ENCODE data around the gene FAU.

FAU gene

DNA sequence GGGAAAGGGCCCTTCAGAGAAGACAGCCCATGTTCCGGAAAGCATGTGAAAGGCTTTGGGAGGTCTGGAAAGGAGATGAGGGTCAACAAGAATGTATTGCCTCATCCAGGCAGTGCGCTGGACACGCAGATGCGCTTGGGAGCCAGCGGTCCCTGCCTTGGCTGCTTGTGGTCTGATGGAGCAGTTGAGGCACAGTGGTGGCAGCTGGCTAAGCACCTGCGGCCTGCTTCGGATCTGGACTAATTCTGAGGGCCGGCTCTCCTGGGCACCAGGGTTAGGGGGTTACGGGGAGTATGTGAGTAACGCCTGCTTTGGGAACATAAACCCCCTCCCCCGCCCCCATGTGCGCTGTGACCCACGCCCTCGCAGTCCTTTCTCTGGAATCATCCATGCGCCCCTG is 14.9 kb downstream of the FAU start:
- no peak for DNase-seq

- DNase-seq = no peak
Observed at GRCh38 chr11:65104628-65105027, 17.3 kb downstream of the FAU start.

GRCh38 chr11:65103476-65103875 is 18.5 kb downstream of the FAU start:
- DNase-seq = no peak

- DNase-seq = no peak
Observed at GRCh38 chr11:65102142-65103095, 19.5 kb downstream of the FAU start.

DNA sequence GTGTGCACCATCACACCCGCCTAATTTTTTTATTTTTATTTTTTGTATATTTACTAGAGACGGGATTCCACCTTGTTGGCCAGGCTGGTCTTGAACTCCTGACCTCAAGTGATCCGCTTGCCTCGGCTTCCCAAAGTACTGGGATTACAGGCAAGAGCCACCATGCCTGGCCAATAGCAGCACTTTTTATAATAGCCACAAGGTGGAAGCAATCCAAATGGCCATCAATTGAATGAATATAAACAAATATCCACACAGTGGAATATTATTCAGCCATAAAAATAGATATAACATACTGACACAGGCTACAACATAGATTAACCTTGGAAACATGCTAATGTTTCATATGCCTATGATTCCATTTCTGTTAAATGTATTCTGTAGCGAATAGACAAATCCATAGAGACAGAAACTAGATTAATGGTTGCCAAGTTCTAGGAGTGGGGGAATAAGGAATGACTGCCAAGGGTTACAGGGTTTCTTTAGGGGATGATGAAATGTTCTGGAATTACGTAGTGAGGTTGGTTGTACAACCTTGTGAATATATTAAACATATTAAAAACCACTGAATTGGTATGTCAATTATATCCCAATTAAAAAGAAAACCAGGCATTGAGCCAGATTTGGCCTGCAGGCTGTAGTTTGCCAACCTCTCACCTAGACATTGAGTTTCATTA is 21.1 kb downstream of the FAU start:
- DNase-seq = no peak

GRCh38 chr11:65096926-65097325 is 25.0 kb downstream of the FAU start:
- no peak for DNase-seq

DNA sequence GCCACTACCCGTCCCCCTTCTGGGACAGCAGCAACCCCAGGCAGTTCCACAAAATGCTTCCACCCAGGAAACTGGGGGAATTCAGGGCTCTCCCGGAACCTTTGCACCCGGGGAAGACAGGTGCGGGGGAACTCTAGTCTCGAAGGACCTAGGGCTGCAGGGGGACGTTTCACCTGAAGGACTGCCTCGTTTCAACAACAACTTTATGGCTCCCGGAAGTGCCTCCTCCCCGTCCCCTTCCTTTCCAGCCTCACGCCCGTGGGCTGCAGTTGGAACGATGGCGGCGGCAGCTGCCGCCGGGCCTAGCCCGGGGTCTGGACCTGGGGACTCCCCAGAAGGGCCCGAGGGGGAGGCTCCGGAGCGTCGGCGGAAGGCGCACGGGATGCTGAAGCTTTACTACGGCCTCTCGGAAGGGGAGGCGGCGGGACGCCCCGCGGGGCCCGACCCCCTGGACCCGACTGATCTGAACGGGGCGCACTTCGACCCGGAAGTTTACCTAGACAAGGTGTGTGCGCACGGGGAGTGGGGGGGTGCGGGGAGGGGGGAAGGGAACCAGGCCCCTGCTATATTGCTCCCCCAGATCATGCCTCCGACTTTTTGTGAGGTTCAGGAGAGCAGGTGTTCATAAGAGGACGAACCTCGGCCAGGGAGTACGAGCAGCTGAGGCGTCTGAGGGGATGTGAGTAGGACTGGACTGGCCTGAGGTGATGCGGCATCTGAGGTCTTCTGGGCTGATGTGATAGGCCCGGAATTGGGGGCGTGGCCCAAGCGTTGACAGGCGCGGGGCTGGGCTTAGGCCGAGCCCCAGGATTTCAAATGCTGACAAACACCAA is 25.7 kb downstream of the FAU start, which contains the start of gene VPS51:
Gene VPS51 (plus strand): TSS at position 241 of the 833 bp plus-strand sequence. CDS start 37 bp downstream, at position 278.
- peak; percentile 68 for DNase-seq

DNA sequence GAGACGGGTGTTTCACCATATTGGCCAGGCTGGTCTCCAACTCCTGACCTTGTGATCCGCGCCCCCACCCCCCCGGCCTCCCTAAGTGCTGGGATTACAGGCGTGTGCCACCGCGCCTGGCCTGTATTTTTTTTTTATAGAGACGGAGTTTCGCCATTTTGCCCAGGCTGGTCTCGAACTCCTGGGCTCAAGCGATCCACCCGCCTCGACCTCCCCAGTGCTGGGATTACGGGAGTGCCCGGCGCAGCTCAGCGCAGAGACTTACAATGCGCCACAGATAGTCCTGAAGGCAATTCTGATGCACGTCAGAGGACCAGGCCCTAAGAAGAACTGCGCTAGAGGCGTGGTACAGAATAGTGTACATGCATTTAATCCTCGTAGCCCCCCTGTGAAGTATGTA is 26.5 kb downstream of the FAU start:
- DNase-seq = no peak

DNA sequence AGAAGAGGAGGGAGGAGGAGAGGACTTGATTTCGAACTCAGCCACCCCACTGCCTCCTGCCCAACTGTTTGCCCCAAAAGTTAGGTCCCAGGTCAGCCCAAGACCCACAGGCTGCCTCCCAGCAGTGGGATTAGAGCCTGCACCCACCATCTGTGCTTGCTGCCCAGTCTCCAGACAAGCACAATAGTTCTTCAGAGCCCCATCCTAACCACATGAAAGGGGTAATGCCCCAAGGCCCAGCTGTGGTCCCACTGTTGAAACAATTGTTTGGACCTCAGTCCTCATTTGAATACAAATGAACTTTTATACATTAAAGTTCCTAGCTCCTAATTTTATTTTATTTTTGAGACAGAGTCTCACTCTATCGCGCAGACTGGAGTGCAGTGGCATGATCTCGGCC is 31.3 kb downstream of the FAU start:
- no peak for DNase-seq

GRCh38 chr11:65089621-65090020 is 32.3 kb downstream of the FAU start:
- DNase-seq = no peak

GRCh38 chr11:65087827-65088226 is 34.1 kb downstream of the FAU start:
- no peak for DNase-seq

GRCh38 chr11:65087216-65087615 is 34.7 kb downstream of the FAU start:
- no peak for DNase-seq

- no peak for DNase-seq
Observed at GRCh38 chr11:65086809-65087208, 35.1 kb downstream of the FAU start.

- DNase-seq = no peak
Observed at GRCh38 chr11:65085446-65085845, 36.5 kb downstream of the FAU start.

DNA sequence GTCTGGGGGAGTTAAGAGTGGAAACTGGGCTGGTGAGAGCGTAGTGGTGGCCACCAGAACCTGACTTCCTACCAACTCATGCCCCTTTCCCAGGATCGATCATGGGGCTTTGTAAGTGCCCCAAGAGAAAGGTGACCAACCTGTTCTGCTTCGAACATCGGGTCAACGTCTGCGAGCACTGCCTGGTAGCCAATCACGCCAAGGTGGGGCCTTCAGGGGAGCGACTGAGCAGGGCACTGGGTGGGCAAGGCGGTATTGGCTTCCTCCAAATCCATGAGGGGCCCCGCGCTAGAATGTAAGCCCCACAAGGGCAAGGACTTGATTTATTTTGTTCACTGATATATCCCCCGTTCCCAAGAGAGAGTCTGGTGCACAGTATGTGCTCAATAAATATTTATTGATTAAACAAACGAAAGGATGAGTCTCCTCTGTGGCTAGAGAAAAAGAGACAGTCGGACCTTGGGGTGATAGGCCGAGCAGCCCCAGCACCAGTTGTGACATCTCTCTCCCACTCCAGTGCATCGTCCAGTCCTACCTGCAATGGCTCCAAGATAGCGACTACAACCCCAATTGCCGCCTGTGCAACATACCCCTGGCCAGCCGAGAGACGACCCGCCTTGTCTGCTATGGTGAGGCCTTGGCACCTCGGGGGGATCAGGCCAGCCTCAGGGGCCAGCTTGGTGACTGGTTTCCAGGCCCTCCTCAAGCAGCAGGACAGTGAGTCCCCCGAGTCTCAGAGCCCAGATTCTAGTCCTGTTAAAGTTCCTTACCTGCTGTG is 37.1 kb downstream of the FAU start:
- DNase-seq = no peak

DNA sequence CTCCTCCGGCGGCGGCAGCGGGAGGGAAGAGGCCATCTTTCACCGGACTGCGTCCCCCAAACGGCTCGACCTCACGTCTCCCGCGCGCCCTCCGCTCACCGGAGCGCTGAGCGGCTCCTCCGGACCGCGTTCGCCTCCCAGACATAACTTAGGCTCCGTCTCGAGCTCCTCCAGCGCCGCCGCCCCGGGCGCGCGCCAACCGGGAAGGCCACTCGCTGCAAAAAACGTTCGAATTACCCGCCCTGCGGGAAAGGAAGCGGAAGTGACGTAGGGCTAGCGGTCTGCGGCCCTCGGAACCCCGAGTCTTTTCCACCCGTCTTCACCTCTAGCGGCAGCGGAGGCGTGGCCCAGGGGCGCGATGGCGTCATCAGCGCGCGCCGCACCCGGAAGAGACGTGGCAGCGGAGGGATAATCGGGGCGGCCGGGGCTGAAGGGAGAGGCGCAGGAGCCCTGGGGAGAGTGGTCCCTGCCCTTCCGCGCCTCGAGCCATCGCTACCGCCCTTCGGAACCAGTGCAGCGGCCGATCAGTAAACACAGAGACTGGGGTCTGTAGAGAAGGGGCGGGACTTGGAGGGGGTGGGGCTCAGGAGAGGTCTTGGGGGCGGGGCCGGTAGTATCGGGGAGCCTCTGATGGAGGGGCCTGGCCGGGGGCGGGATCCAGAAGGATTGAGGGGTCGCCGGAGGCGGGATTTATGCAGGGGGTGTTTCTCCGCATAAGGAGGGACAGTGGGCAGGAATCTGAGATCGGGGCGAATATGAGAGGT is 37.9 kb downstream of the FAU start, which contains the start of the genes CDCA5 and ZFPL1:
Gene CDCA5 (minus strand): TSS at position 207 of the 764 bp plus-strand sequence. CDS start 62 bp downstream, at position 145.
Gene ZFPL1 (plus strand): TSS at position 389 of the 764 bp plus-strand sequence. CDS start 477 bp downstream, outside the sequence.
- peak; percentile 93 for DNase-seq

DNA sequence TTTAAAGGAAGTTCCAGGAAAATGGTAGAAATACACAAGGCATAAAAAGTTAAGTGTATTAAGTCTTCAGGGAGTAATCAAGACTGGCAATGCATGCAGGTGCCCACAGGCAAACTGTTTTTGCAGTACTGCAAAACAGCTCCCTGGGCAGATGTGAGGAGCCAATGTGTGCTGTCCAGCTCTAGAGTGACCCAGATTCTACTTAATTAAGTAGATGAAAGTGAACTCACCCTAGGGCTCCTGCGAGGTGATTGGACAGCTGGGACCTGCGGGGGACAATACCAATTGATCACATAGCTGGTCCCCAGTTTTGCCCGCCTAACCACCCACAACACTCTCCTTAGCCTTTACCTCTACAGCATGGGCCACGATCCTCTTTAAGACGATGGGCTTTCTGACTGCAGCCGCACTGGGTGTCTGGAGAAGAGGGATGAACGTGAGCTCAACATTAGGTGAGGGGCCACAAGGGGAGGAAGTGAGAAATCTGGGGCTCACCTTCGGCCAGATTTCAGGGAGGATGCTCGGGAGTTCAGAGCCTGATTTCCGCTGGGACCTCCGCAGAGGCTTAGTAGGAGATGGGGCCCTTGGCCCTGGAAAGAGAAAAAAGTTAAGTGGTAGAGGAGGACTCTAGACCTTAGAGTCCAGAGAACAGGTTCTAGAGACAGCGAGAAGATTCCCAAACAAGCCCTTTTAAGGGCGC is 38.6 kb downstream of the FAU start:
- no peak for DNase-seq

GRCh38 chr11:65078786-65079342 is 43.1 kb downstream of the FAU start:
- no peak for DNase-seq

DNA sequence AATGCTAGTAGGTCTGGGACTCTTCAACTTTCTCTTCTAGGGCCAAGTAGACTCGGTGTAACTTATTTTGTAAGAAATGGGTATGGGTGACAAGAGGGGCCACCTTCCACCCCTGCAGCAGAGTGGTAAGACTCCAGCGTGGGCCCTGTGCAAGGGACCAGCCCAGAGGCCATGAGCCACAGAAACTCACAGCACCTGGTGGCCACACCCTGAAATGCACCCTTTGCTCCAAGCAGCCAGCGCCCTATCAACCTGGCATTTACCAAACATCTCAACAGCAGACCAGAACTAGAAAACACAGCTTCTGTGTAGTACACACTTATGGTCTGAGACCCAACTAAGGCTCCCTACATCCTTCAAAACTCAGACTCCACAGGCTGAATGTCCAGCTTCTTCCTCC is 43.8 kb downstream of the FAU start:
- peak; percentile 25 for DNase-seq

DNA sequence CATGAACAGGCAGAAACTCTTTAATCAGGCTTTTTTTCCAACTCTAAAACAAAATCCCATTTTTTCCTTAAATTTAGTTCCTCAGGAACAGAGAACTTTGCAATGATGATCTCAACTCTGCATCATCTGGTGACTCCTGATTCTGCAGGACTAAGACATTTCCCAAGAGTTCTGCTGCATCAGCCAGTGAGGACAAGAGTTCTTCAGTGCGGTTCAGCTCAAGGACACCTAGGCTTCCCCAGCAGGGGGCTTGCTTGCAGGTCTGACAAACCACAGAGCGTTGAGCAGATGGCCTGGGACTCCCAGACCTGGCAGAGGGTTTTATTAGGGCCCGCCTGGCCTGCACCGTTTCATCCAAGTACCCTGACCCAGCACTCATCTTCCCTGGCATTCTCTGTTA is 44.5 kb downstream of the FAU start:
- DNase-seq = no peak
